ENCODE measurements around the gene CSMD2.

GRCh38 chr1:34153246-34153645 is 11.8 kb downstream of the CSMD2 start:
- TF ChIP-seq CTCF (conservative IDR thresholded peaks at IDR 0.05) (no peak), EZH2 (IDR thresholded peaks at IDR 0.05; ENCODE audit: low read depth) (no peak)

Data from PC-9 (cell line).